WTC11 (cell line): ENCODE measurements around the gene COL6A3. TPM values are rescaled to one million over a fixed set of nuclear protein-coding genes. Genes with fewer than 3 reads are reported as not detected.
A peak's percentile ranks its signal among the peaks of the same experiment; 100 is the strongest.

Experiments
- ATAC-seq: fragments of 200-7000 bp; cut with Tn5 transposase; 2 replicates; pipeline ENCODE4 v1.10.0; 2021; ENCODE audit warnings: mild to moderate bottlenecking, moderate library complexity
- CTCF ChIA-PET: fragments of 300-600 bp; sonication (Branson Sonifier 250); formaldehyde crosslinking; loops from one replicate; lab custom pipeline; 2021; ENCODE audit warnings: antibody characterized with exemption; lab: Charles Lee
- POLR2A ChIA-PET: fragments of 350-600 bp; sonication (Branson Sonifier 250); formaldehyde crosslinking; loops from one replicate; lab custom pipeline; 2021; ENCODE audit warnings: antibody characterized with exemption; lab: Charles Lee
- DNase-seq: peaks from one replicate; pipeline ENCODE4 v3.0.0; 2021; ENCODE audit warnings: low spot score
- H3K27ac Mint-ChIP-seq: 2 replicates; pipeline ENCODE4 v1.8.0; 2021; ENCODE audit warnings: mixed read lengths
- H3K27me3 Mint-ChIP-seq: 2 replicates; pipeline ENCODE4 v1.8.0; 2021; ENCODE audit warnings: low read depth, mild to moderate bottlenecking, moderate library complexity, mixed read lengths
- H3K36me3 Mint-ChIP-seq: 2 replicates; pipeline ENCODE4 v1.8.0; 2021; ENCODE audit warnings: mixed read lengths
- H3K4me1 Mint-ChIP-seq: 2 replicates; pipeline ENCODE4 v1.8.0; 2022; ENCODE audit warnings: mixed read lengths
- H3K4me3 Mint-ChIP-seq: 2 replicates; pipeline ENCODE4 v1.8.0; 2021; ENCODE audit warnings: mild to moderate bottlenecking, moderate library complexity, mixed read lengths
- H3K9me3 Mint-ChIP-seq: 2 replicates; pipeline ENCODE4 v1.8.0; 2021; ENCODE audit warnings: mixed read lengths
- CBFB ChIP-seq: sonication (generic); formaldehyde crosslinking; IDR thresholded peaks from 2 replicates; pipeline ENCODE4 v1.8.1; 2022; ENCODE audit warnings: mild to moderate bottlenecking, low read depth, missing genetic modification reagents
- E2F1 ChIP-seq: sonication (generic); formaldehyde crosslinking; IDR thresholded peaks from 2 replicates; pipeline ENCODE4 v1.8.0; 2022; ENCODE audit warnings: mild to moderate bottlenecking, missing genetic modification reagents
- E2F5 ChIP-seq: sonication (generic); formaldehyde crosslinking; IDR thresholded peaks from 2 replicates; pipeline ENCODE4 v1.8.1; 2022; ENCODE audit warnings: mild to moderate bottlenecking, moderate library complexity, missing genetic modification reagents
- ELF4 ChIP-seq: sonication (generic); formaldehyde crosslinking; IDR thresholded peaks from 2 replicates; pipeline ENCODE4 v1.8.1; 2022; ENCODE audit warnings: low read depth, mild to moderate bottlenecking, moderate library complexity, missing genetic modification reagents
- ETV6 ChIP-seq: sonication (generic); formaldehyde crosslinking; IDR thresholded peaks from 2 replicates; pipeline ENCODE4 v1.8.1; 2022; ENCODE audit warnings: mild to moderate bottlenecking, missing genetic modification reagents
- MXD4 ChIP-seq: fragments of 250-450 bp; sonication (Bioruptor Pico); IDR thresholded peaks from 2 replicates; pipeline ENCODE4 v1.8.0; 2021; ENCODE audit warnings: mild to moderate bottlenecking, moderate library complexity, borderline replicate concordance
- PRDM15 ChIP-seq: sonication (generic); formaldehyde crosslinking; IDR thresholded peaks from 2 replicates; pipeline ENCODE4 v1.8.0; 2022; ENCODE audit warnings: missing genetic modification reagents
- PRRX2 ChIP-seq: fragments of 250-450 bp; sonication (Bioruptor Pico); IDR thresholded peaks from 2 replicates; pipeline ENCODE4 v1.8.0; 2021; ENCODE audit warnings: mild to moderate bottlenecking
- ZNF138 ChIP-seq: sonication (generic); formaldehyde crosslinking; conservative IDR thresholded peaks from 2 replicates; pipeline ENCODE4 v1.8.1; 2022; ENCODE audit warnings: mild to moderate bottlenecking, moderate library complexity, missing genetic modification reagents
- ZNF263 ChIP-seq: sonication (generic); formaldehyde crosslinking; IDR thresholded peaks from 2 replicates; pipeline ENCODE4 v1.8.1; 2022; ENCODE audit warnings: low read depth, mild to moderate bottlenecking, moderate library complexity, missing genetic modification reagents
- ZNF317 ChIP-seq: sonication (generic); formaldehyde crosslinking; IDR thresholded peaks from 2 replicates; pipeline ENCODE4 v1.8.1; 2023; ENCODE audit warnings: low read depth, mild to moderate bottlenecking, moderate library complexity, missing genetic modification reagents, borderline replicate concordance
- ZSCAN18 ChIP-seq: fragments of 250-450 bp; sonication (Bioruptor Pico); IDR thresholded peaks from 2 replicates; pipeline ENCODE4 v2.1.2; 2022; ENCODE audit warnings: mild to moderate bottlenecking, moderate library complexity
- total RNA-seq: library from RNA; stranded (reverse); gene quantifications from 3 replicates; pipeline ENCODE4 v1.2.3, GENCODE V29; 2021
- TF ChIP-seq, protein P1 (sequence below): sonication (generic); formaldehyde crosslinking; IDR thresholded peaks from 2 replicates; pipeline ENCODE4 v1.8.1; 2022; ENCODE audit warnings: missing genetic modification reagents, borderline replicate concordance
- TF ChIP-seq, protein P2 (sequence below): fragments of 200-600 bp; IDR thresholded peaks from 2 replicates; pipeline ENCODE4 v1.8.0; 2022; ENCODE audit warnings: antibody characterized with exemption
- TF ChIP-seq, protein P3 (sequence below): sonication (generic); formaldehyde crosslinking; IDR thresholded peaks from 2 replicates; pipeline ENCODE4 v1.8.0; 2022; ENCODE audit warnings: mild to moderate bottlenecking, missing genetic modification reagents

The COL6A3 gene
- total RNA-seq, 1 experiment from 2014 or later = 2.6 TPM

DNA sequence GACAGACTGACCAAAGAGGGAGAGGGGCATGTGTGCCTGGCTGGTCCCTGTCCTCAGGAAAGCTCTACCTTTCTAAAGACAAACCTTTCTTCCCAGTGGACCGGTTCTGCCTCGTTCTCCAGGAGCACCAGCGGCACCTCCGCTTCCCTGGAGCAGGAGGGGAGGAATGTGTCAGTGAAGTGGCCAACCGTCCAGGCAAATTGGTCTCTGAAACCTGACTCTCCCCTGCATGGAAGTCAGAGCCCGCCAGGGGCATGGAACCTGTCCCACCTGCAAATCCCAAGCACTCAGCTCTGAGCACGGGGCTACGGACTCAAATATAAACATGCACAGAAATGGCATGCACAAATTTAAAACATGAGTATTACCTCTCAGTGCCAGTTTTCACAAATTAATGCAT lies 62.9 kb downstream of the COL6A3 start:
- TF ChIP-seq ZSCAN18 (no peak), ETV6 (CRISPR knock-in tag) (no peak), ELF4 (CRISPR knock-in tag) (no peak), CBFB (CRISPR knock-in tag) (no peak), PRDM15 (CRISPR knock-in tag) (no peak), E2F1 (CRISPR knock-in tag) (no peak), E2F5 (CRISPR knock-in tag) (no peak), ZNF317 (CRISPR knock-in tag) (no peak), MXD4 (no peak), ZNF138 (CRISPR knock-in tag) (no peak), ZNF263 (no peak), PRRX2 (CRISPR knock-in tag) (no peak)
- TF ChIP-seq, protein P1, sequence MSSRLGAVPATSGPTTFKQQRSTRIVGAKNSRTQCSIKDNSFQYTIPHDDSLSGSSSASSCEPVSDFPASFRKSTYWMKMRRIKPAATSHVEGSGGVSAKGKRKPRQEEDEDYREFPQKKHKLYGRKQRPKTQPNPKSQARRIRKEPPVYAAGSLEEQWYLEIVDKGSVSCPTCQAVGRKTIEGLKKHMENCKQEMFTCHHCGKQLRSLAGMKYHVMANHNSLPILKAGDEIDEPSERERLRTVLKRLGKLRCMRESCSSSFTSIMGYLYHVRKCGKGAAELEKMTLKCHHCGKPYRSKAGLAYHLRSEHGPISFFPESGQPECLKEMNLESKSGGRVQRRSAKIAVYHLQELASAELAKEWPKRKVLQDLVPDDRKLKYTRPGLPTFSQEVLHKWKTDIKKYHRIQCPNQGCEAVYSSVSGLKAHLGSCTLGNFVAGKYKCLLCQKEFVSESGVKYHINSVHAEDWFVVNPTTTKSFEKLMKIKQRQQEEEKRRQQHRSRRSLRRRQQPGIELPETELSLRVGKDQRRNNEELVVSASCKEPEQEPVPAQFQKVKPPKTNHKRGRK (CRISPR knock-in tag) = no peak
- TF ChIP-seq, protein P2, sequence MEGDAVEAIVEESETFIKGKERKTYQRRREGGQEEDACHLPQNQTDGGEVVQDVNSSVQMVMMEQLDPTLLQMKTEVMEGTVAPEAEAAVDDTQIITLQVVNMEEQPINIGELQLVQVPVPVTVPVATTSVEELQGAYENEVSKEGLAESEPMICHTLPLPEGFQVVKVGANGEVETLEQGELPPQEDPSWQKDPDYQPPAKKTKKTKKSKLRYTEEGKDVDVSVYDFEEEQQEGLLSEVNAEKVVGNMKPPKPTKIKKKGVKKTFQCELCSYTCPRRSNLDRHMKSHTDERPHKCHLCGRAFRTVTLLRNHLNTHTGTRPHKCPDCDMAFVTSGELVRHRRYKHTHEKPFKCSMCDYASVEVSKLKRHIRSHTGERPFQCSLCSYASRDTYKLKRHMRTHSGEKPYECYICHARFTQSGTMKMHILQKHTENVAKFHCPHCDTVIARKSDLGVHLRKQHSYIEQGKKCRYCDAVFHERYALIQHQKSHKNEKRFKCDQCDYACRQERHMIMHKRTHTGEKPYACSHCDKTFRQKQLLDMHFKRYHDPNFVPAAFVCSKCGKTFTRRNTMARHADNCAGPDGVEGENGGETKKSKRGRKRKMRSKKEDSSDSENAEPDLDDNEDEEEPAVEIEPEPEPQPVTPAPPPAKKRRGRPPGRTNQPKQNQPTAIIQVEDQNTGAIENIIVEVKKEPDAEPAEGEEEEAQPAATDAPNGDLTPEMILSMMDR = no peak
- TF ChIP-seq, protein P3, sequence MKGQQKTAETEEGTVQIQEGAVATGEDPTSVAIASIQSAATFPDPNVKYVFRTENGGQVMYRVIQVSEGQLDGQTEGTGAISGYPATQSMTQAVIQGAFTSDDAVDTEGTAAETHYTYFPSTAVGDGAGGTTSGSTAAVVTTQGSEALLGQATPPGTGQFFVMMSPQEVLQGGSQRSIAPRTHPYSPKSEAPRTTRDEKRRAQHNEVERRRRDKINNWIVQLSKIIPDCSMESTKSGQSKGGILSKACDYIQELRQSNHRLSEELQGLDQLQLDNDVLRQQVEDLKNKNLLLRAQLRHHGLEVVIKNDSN (CRISPR knock-in tag) = no peak
- peak; percentile 56; the same call in 1 of the 2 replicates for ATAC-seq
- H3K4me1 Mint-ChIP-seq = peaks cover 26% of the 10 kb centered on the region
- ChIA-PET CTCF (interaction anchor here (1.5 kb wide), 1 partner anchor 71 kb away, joined by 4 read pairs; no protein-coding TSS in a partner anchor), POLR2A (no interaction called here)
- H3K27ac Mint-ChIP-seq = no peak overlapping the region
- H3K9me3 Mint-ChIP-seq = no peaks in the 10 kb centered on the region
- peak; percentile 50 for DNase-seq
- no peaks in the 10 kb centered on the region for H3K36me3 Mint-ChIP-seq
- no peak overlapping the region for H3K4me3 Mint-ChIP-seq
- peaks cover 5% of the 10 kb centered on the region for H3K27me3 Mint-ChIP-seq
